ENCODE measurements around the gene PARS2. TPM values are rescaled to one million over a fixed set of nuclear protein-coding genes. Genes with fewer than 3 reads are reported as not detected.

PARS2 gene
- total and polyA plus RNA-seq, 2 of the 4 experiments (the other 2 are of a cell fraction), result 3.4 to 6.3 TPM

GRCh38 chr1:54788459-54788858, 24.1 kb upstream of the PARS2 start:
- Histone ChIP-seq H3K79me1 (ENCODE audit: low read depth in 1 of 2, low read length in 2 of 2) (no peaks in the 10 kb centered on the region), H3K9me3 (ENCODE audit: control insufficient read depth, insufficient read depth, low read length) (peaks cover 3% of the 10 kb centered on the region), H2BK120ac (ENCODE audit: low read depth, low read length) (no peak overlapping the region), H2AK9ac (replicated peaks; ENCODE audit: low read depth, low read length, poor library complexity) (no peak overlapping the region), H2AFZ (replicated peaks; ENCODE audit: low read length, poor library complexity) (no peak overlapping the region), H3K27me3 (ENCODE audit: control insufficient read depth, insufficient read depth, low read length) (peaks cover 65% of the 10 kb centered on the region), H4K5ac (ENCODE audit: low read depth, low read length) (no peak overlapping the region), H2BK15ac (ENCODE audit: low read depth, low read length) (no peak overlapping the region), H3K4me1 (ENCODE audit: control insufficient read depth, insufficient read depth, low read length) (no peaks in the 10 kb centered on the region), H3K56ac (ENCODE audit: extremely low read depth, insufficient read depth, low read length) (no peak overlapping the region), H3K14ac (replicated peaks; ENCODE audit: low read depth, low read length) (no peak overlapping the region), H2BK20ac (ENCODE audit: low read depth, low read length) (no peak overlapping the region), H3K4ac (ENCODE audit: low read depth, low read length) (no peak overlapping the region), H3K9me1 (ENCODE audit: insufficient read depth, low read length) (no peaks in the 10 kb centered on the region), H4K20me1 (ENCODE audit: insufficient read depth, low read length) (no peaks in the 10 kb centered on the region), H3K4me3 (ENCODE audit: insufficient read depth, low read depth, low read length) (no peak overlapping the region), H3K18ac (ENCODE audit: low read depth, low read length) (no peak overlapping the region), H2BK5ac (ENCODE audit: low read depth, low read length, poor library complexity, severe bottlenecking) (no peak overlapping the region), H3K9ac (ENCODE audit: low read depth, low read length) (no peak overlapping the region), H4K8ac (ENCODE audit: low read depth in 2 of 2, low read length in 2 of 2) (no peak overlapping the region), H3K36me3 (ENCODE audit: control insufficient read depth, insufficient read depth, low read length) (no peaks in the 10 kb centered on the region), H3K27ac (ENCODE audit: insufficient read depth, low read length) (no peak overlapping the region), H2AK5ac (ENCODE audit: low read depth, low read length) (no peak overlapping the region), H4K91ac (ENCODE audit: insufficient read depth, low read depth, low read length) (no peak overlapping the region), H3K23ac (ENCODE audit: low read depth, low read length) (no peak overlapping the region), H3K4me2 (ENCODE audit: low read depth, low read length) (no peak overlapping the region)
- POLR2A ChIA-PET (ENCODE audit: unreplicated experiment), result no interaction called here
- dilution Hi-C loops (cut with HindIII; ENCODE audit: low sequenced_read_pairs, unreplicated experiment) (no loop called here), intact Hi-C loops (cut with micrococcal nuclease) (no loop called here), in situ Hi-C loops (cut with MboI; ENCODE audit: low sequenced_read_pairs) (loop anchor here (25.0 kb wide), 1 partner anchor 926 kb away; no protein-coding TSS in a partner anchor)
- ATAC-seq (ENCODE audit: low read depth) (no peak), DNase-seq (no peak)
- no CpG with 5 or more reads among the region's 5 CpGs for WGBS, 2 experiments (ENCODE audit: extremely low coverage in 2 of 2, insufficient read length in 1 of 2)
- BruUV-seq (replicated peaks), result no TSS peak
- CTCF ChIA-PET, result no interaction called here
- TF ChIP-seq USF2 (IDR thresholded peaks at IDR 0.05; ENCODE audit: low read depth, low read length), result no peak
- no peak for TF ChIP-seq RCOR1 (IDR thresholded peaks at IDR 0.05; ENCODE audit: insufficient replicate concordance, low read length)
- TF ChIP-seq SMC3 (IDR thresholded peaks at IDR 0.05; ENCODE audit: low read depth, low read length), result no peak
- TF ChIP-seq CEBPB (IDR thresholded peaks at IDR 0.05; ENCODE audit: low read depth, low read length), result no peak
- no peak for TF ChIP-seq POLR2A (IDR thresholded peaks at IDR 0.05; ENCODE audit: low read depth, low read length)
- TF ChIP-seq MXI1 (IDR thresholded peaks at IDR 0.05; ENCODE audit: borderline replicate concordance, low read depth, low read length), result no peak
- TF ChIP-seq CHD1 (IDR thresholded peaks at IDR 0.05; ENCODE audit: low read depth, low read length), result no peak
- no peak for TF ChIP-seq FOS (IDR thresholded peaks at IDR 0.05; ENCODE audit: low read depth, low read length)
- TF ChIP-seq MAFK (IDR thresholded peaks at IDR 0.05; ENCODE audit: low read depth, low read length), result no peak
- TF ChIP-seq, protein P1, sequence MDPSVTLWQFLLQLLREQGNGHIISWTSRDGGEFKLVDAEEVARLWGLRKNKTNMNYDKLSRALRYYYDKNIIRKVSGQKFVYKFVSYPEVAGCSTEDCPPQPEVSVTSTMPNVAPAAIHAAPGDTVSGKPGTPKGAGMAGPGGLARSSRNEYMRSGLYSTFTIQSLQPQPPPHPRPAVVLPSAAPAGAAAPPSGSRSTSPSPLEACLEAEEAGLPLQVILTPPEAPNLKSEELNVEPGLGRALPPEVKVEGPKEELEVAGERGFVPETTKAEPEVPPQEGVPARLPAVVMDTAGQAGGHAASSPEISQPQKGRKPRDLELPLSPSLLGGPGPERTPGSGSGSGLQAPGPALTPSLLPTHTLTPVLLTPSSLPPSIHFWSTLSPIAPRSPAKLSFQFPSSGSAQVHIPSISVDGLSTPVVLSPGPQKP (IDR thresholded peaks at IDR 0.05; ENCODE audit: borderline replicate concordance, low read depth, low read length), result no peak
- TF ChIP-seq NFE2L2 (IDR thresholded peaks at IDR 0.05; ENCODE audit: low read depth, low read length), result no peak
- TF ChIP-seq RAD21 (IDR thresholded peaks at IDR 0.05; ENCODE audit: low read length), result no peak
- no peak for TF ChIP-seq MAZ (IDR thresholded peaks at IDR 0.05; ENCODE audit: borderline replicate concordance, low read depth, low read length)
- TF ChIP-seq RFX5 (IDR thresholded peaks at IDR 0.05; ENCODE audit: low read depth, low read length), result no peak
- TF ChIP-seq, protein P2, sequence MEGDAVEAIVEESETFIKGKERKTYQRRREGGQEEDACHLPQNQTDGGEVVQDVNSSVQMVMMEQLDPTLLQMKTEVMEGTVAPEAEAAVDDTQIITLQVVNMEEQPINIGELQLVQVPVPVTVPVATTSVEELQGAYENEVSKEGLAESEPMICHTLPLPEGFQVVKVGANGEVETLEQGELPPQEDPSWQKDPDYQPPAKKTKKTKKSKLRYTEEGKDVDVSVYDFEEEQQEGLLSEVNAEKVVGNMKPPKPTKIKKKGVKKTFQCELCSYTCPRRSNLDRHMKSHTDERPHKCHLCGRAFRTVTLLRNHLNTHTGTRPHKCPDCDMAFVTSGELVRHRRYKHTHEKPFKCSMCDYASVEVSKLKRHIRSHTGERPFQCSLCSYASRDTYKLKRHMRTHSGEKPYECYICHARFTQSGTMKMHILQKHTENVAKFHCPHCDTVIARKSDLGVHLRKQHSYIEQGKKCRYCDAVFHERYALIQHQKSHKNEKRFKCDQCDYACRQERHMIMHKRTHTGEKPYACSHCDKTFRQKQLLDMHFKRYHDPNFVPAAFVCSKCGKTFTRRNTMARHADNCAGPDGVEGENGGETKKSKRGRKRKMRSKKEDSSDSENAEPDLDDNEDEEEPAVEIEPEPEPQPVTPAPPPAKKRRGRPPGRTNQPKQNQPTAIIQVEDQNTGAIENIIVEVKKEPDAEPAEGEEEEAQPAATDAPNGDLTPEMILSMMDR (conservative IDR thresholded peaks at IDR 0.05; ENCODE audit: low read depth, low read length), result no peak
- no peak for TF ChIP-seq BHLHE40 (IDR thresholded peaks at IDR 0.05; ENCODE audit: low read depth, low read length)
